GM23338 (cell line): ENCODE measurements around the gene ROBO1. TPM values are rescaled to one million over a fixed set of nuclear protein-coding genes. Genes with fewer than 3 reads are reported as not detected.

Experiments
- ATAC-seq: fragments of 200-7000 bp; cut with Tn5 transposase; 3 replicates; pipeline ENCODE4 v1.9.1; 2020
- DNase-seq: peaks from one replicate; pipeline ENCODE4 v3.0.0-alpha.2; 2015; ENCODE audit warnings: low spot score
- H2AFZ ChIP-seq: fragments of 200-600 bp; sonication (generic); 2 replicates; pipeline ENCODE4 v1.8.0; 2016; ENCODE audit warnings: antibody characterized with exemption, mild to moderate bottlenecking, moderate library complexity
- H3F3A ChIP-seq: fragments of 200-600 bp; sonication (generic); replicated peaks from 2 replicates; pipeline ENCODE4 v1.8.0; 2017; ENCODE audit warnings: antibody characterized with exemption, mixed run types, low read depth
- H3K27ac ChIP-seq: fragments of 200-600 bp; sonication (generic); 2 replicates; pipeline ENCODE4 v1.6.1; 2016; ENCODE audit warnings: low read depth
- H3K27me3 ChIP-seq: fragments of 200-600 bp; sonication (generic); 2 replicates; pipeline ENCODE4 v1.8.0; 2016; ENCODE audit warnings: mild to moderate bottlenecking, mixed run types, moderate library complexity; ENCODE audit not compliant: insufficient read depth
- H3K36me3 ChIP-seq: fragments of 200-600 bp; sonication (generic); 2 replicates; pipeline ENCODE4 v1.8.0; 2016; ENCODE audit warnings: mild to moderate bottlenecking; ENCODE audit not compliant: insufficient read depth
- H3K4me1 ChIP-seq: fragments of 200-600 bp; sonication (generic); 2 replicates; pipeline ENCODE4 v1.8.0; 2016; ENCODE audit warnings: mild to moderate bottlenecking, moderate library complexity; ENCODE audit not compliant: insufficient read depth
- H3K4me2 ChIP-seq: fragments of 200-600 bp; sonication (generic); 2 replicates; pipeline ENCODE4 v1.7.1; 2017; ENCODE audit warnings: mixed run types
- H3K4me3 ChIP-seq: fragments of 200-600 bp; sonication (generic); 2 replicates; pipeline ENCODE4 v1.6.1; 2016; ENCODE audit warnings: mixed run types
- H3K79me2 ChIP-seq: fragments of 200-600 bp; sonication (generic); replicated peaks from 2 replicates; pipeline ENCODE4 v1.8.0; 2017; ENCODE audit warnings: mild to moderate bottlenecking; ENCODE audit not compliant: insufficient read depth
- H3K9me2 ChIP-seq: fragments of 200-600 bp; sonication (generic); 2 replicates; pipeline ENCODE4 v1.8.0; 2017; ENCODE audit not compliant: insufficient read depth
- H4K20me1 ChIP-seq: fragments of 200-600 bp; sonication (generic); replicated peaks from 2 replicates; pipeline ENCODE4 v1.8.0; 2017; ENCODE audit warnings: mild to moderate bottlenecking; ENCODE audit not compliant: insufficient read depth
- H3K27ac Mint-ChIP-seq: 2 replicates; pipeline ENCODE4 v1.8.0; 2020; ENCODE audit warnings: inconsistent platforms, mild to moderate bottlenecking, moderate library complexity, mixed read lengths
- H3K27me3 Mint-ChIP-seq: 3 replicates; pipeline ENCODE4 v1.8.0; 2022; ENCODE audit warnings: low read depth, mild to moderate bottlenecking, moderate library complexity, mixed read lengths, inconsistent platforms; ENCODE audit not compliant: insufficient read depth, poor library complexity
- H3K36me3 Mint-ChIP-seq: 3 replicates; pipeline ENCODE4 v1.8.0; 2021; ENCODE audit warnings: low read depth, mild to moderate bottlenecking, inconsistent platforms, moderate library complexity, mixed read lengths
- H3K4me1 Mint-ChIP-seq: 3 replicates; pipeline ENCODE4 v1.8.0; 2020; ENCODE audit warnings: mild to moderate bottlenecking, inconsistent platforms, mixed read lengths
- H3K4me3 Mint-ChIP-seq: 3 replicates; pipeline ENCODE4 v1.8.0; 2021; ENCODE audit warnings: moderate library complexity, mild to moderate bottlenecking, inconsistent platforms, mixed read lengths
- H3K9me3 Mint-ChIP-seq: 3 replicates; pipeline ENCODE4 v1.8.0; 2020; ENCODE audit warnings: moderate library complexity, mild to moderate bottlenecking, inconsistent platforms, mixed read lengths
- CREB1 ChIP-seq: fragments of 250-450 bp; sonication (Bioruptor Pico); IDR thresholded peaks from 2 replicates; pipeline ENCODE4 v1.5.0; 2020; ENCODE audit warnings: low read depth, mild to moderate bottlenecking, moderate library complexity
- CTCF ChIP-seq, 2 experiments: fragments of 200-600 bp in 1 of 2; sonication (generic) in 1 of 2; conservative IDR thresholded peaks; 2 replicates each; pipeline versions ENCODE4 v1.5.1 to v1.6.1; 2016 to 2017; ENCODE audit warnings: antibody characterized with exemption in 2 of 2, low read depth in 2 of 2, mild to moderate bottlenecking in 2 of 2, moderate library complexity in 1 of 2
- ETS1 ChIP-seq: IDR thresholded peaks from 2 replicates; pipeline ENCODE4 v1.6.1; 2016; ENCODE audit warnings: antibody characterized with exemption
- EZH2phosphoT487 ChIP-seq: fragments of 200-600 bp; sonication (generic); IDR thresholded peaks from one replicate; pipeline ENCODE4 v1.8.1; 2018; ENCODE audit warnings: antibody characterized with exemption; ENCODE audit not compliant: unreplicated experiment
- NANOG ChIP-seq: IDR thresholded peaks from 2 replicates; pipeline ENCODE4 v1.6.1; 2016; ENCODE audit warnings: antibody characterized with exemption, borderline replicate concordance
- POLR2AphosphoS5 ChIP-seq: IDR thresholded peaks from 2 replicates; pipeline ENCODE4 v1.6.1; 2016; ENCODE audit warnings: antibody characterized with exemption, low read depth
- STAT1 ChIP-seq: IDR thresholded peaks from one replicate; pipeline ENCODE4 v1.6.1; 2016; ENCODE audit warnings: antibody characterized with exemption; ENCODE audit not compliant: unreplicated experiment
- ZNF331 ChIP-seq: fragments of 250-450 bp; sonication (Bioruptor Pico); IDR thresholded peaks from 2 replicates; pipeline ENCODE4 v1.5.0; 2020; ENCODE audit warnings: low read depth, mild to moderate bottlenecking, moderate library complexity
- ZNF462 ChIP-seq: fragments of 250-450 bp; sonication (Bioruptor Pico); IDR thresholded peaks from 2 replicates; pipeline ENCODE4 v1.5.0; 2020; ENCODE audit warnings: mild to moderate bottlenecking, moderate library complexity
- polyA plus RNA-seq: library from polyadenylated mRNA; unstranded; fragments of >200 nt; fragmentation: Nextera tagmentation; extraction: Ambion mirVana; gene quantifications from 2 replicates; pipeline ENCODE4 v1.2.1, GENCODE V29; 2016
- total RNA-seq: library from RNA; depleted of rRNA; stranded (reverse); fragments of >200 nt; shearing (Covaris generic); gene quantifications from 2 replicates; pipeline ENCODE4 v1.2.3, GENCODE V29; 2014

ROBO1 gene
- total and polyA plus RNA-seq, 2 experiments from 2014 or later = 19.2 to 78.3 TPM

- TF ChIP-seq ZNF462 (CRISPR knock-in tag) = no peak
These were observed 287.1 kb downstream of the ROBO1 start (continued) for GRCh38 chr3:79480746-79481145.

- Mint-ChIP-seq H3K9me3 (no peaks in the 10 kb centered on the region), H3K4me3 (no peak overlapping the region), H3K4me1 (peaks cover 8% of the 10 kb centered on the region), H3K27me3 (no peaks in the 10 kb centered on the region), H3K36me3 (no peaks in the 10 kb centered on the region), H3K27ac (no peak overlapping the region)
- H3F3A ChIP-seq = no peaks in the 10 kb centered on the region
- H4K20me1 ChIP-seq = no peaks in the 10 kb centered on the region
- DNase-seq = no peak
- ATAC-seq = no peak
- H3K36me3 ChIP-seq = no peaks in the 10 kb centered on the region
- H3K79me2 ChIP-seq = no peaks in the 10 kb centered on the region
- H3K9me2 ChIP-seq = no peaks in the 10 kb centered on the region
- no peak overlapping the region for H3K4me2 ChIP-seq
- no peak overlapping the region for H3K4me3 ChIP-seq
- no peak overlapping the region for H3K27ac ChIP-seq
- peaks cover 11% of the 10 kb centered on the region; the same call in 1 of the 2 replicates for H3K4me1 ChIP-seq
- H3K27me3 ChIP-seq = no peaks in the 10 kb centered on the region
- no peak overlapping the region for H2AFZ ChIP-seq
- TF ChIP-seq CREB1 (CRISPR knock-in tag) (no peak), STAT1 (no peak), ZNF331 (CRISPR knock-in tag) (no peak), ETS1 (no peak), NANOG (no peak), POLR2AphosphoS5 (no peak), EZH2phosphoT487 (no peak), CTCF (conservative IDR thresholded peaks at IDR 0.05; ENCODE audit: low read depth in 2 of 2) (no peak)
These were observed 289.2 kb downstream of the ROBO1 start for GRCh38 chr3:79478620-79479019.
